K562 (cell line): ENCODE results near the gene MC1R. TPM values are rescaled to one million over a fixed set of nuclear protein-coding genes. Genes with fewer than 3 reads are reported as not detected.
A peak's percentile ranks its signal among the peaks of the same experiment; 100 is the strongest.

Experiments used
- BRD4 ChIP-seq: fragments of 200-600 bp; sonication (generic); IDR thresholded peaks from 2 replicates; pipeline ENCODE4 v1.6.1; 2017; ENCODE audit warnings: inconsistent platforms
- CREB1 ChIP-seq, 2 experiments: sonication (generic) in 1 of 2; formaldehyde crosslinking in 1 of 2; IDR thresholded peaks; 2 replicates each; pipeline versions ENCODE4 v1.6.1 to v1.8.0; 2012 to 2022; ENCODE audit warnings: inconsistent platforms in 1 of 2, mild to moderate bottlenecking in 1 of 2, missing genetic modification reagents in 1 of 2, moderate library complexity in 1 of 2
- CTCFL ChIP-seq: IDR thresholded peaks from 2 replicates; pipeline ENCODE4 v1.6.1; 2011; ENCODE audit warnings: borderline replicate concordance, low read depth, mild to moderate bottlenecking, moderate library complexity, low read length; ENCODE audit not compliant: insufficient read depth, poor library complexity, severe bottlenecking
- E2F6 ChIP-seq, 2 experiments: IDR thresholded peaks; 2 replicates each; pipeline ENCODE4 v1.6.1; 2011; ENCODE audit warnings: borderline replicate concordance in 1 of 2, control low read depth in 1 of 2, low read depth in 1 of 2, low read length in 1 of 2, mild to moderate bottlenecking in 1 of 2, mixed read lengths in 1 of 2, moderate library complexity in 1 of 2; ENCODE audit not compliant: insufficient read depth in 1 of 2, insufficient read length in 1 of 2, poor library complexity in 1 of 2, severe bottlenecking in 1 of 2; ENCODE audit errors: extremely low read depth in 1 of 2
- MED1 ChIP-seq: sonication (generic); formaldehyde crosslinking; IDR thresholded peaks from 2 replicates; pipeline ENCODE4 v1.8.1; 2023; ENCODE audit warnings: missing genetic modification reagents, borderline replicate concordance
- SMAD1 ChIP-seq: fragments of 150-350 bp; IDR thresholded peaks from 2 replicates; pipeline ENCODE4 v1.6.1; 2014; ENCODE audit warnings: low read length, low read depth; ENCODE audit not compliant: partially characterized antibody
- SREBF2 ChIP-seq: sonication (generic); formaldehyde crosslinking; IDR thresholded peaks from 2 replicates; pipeline ENCODE4 v1.4.0; 2020; ENCODE audit warnings: mild to moderate bottlenecking, missing genetic modification reagents
- TAF1 ChIP-seq: IDR thresholded peaks from 2 replicates; pipeline ENCODE4 v1.6.1; 2011; ENCODE audit warnings: mild to moderate bottlenecking, low read length, moderate library complexity; ENCODE audit not compliant: insufficient read depth, control insufficient read depth, severe bottlenecking; ENCODE audit errors: extremely low read depth
- ZNF23 ChIP-seq: fragments of 250-450 bp; sonication (Bioruptor Pico); IDR thresholded peaks from 2 replicates; pipeline ENCODE4 v1.4.0; 2020; ENCODE audit warnings: mild to moderate bottlenecking
- polyA plus RNA-seq, 8 experiments: library from polyadenylated mRNA; depleted of rRNA in 4 of 8; stranded (reverse) in 5 of 8; unstranded in 3 of 8; fragments of >200 nt; fragmentation: Nextera tagmentation in 2 of 8; fragmentation: Illumina TruSeq in 1 of 8; extraction: Ambion mirVana in 2 of 8; extraction: Trizol in 1 of 8; gene quantifications; 2 replicates each; pipeline versions ENCODE4 v1.2.1 to v1.2.3, GENCODE V29; 2011 to 2014; ENCODE audit warnings: inconsistent platforms in 1 of 8, missing spikeins in 1 of 8
- total RNA-seq, 7 experiments: library from RNA; depleted of rRNA in 6 of 7; stranded (reverse); fragments of >200 nt in 6 of 7; fragmentation: Illumina TruSeq in 2 of 7; extraction: Trizol in 2 of 7; gene quantifications; 2 replicates each; pipeline versions ENCODE4 v1.2.1 to v1.2.3, GENCODE V29; 2011 to 2021; ENCODE audit warnings: low replicate concordance in 1 of 7
- TF ChIP-seq, protein P1 (sequence below), 3 experiments: IDR thresholded peaks in 2 of 3; conservative IDR thresholded peaks in 1 of 3; 2 replicates each; pipeline ENCODE4 v1.5.1; 2011 to 2012; ENCODE audit warnings: low read length in 3 of 3, mild to moderate bottlenecking in 3 of 3, control low read depth in 2 of 3, improper control_type of control experiment in 1 of 3, inconsistent platforms in 1 of 3, low read depth in 1 of 3, mixed read lengths in 1 of 3, moderate library complexity in 1 of 3; ENCODE audit not compliant: insufficient read depth in 2 of 3
- TF ChIP-seq, protein P2 (sequence below): sonication (generic); formaldehyde crosslinking; IDR thresholded peaks from 2 replicates; pipeline ENCODE4 v1.9.0; 2022; ENCODE audit warnings: mild to moderate bottlenecking, missing genetic modification reagents
- TF ChIP-seq, protein P3 (sequence below): sonication (generic); formaldehyde crosslinking; IDR thresholded peaks from 2 replicates; pipeline ENCODE4 v1.8.0; 2023; ENCODE audit warnings: mild to moderate bottlenecking, missing genetic modification reagents

Gene MC1R
- total and polyA plus RNA-seq, 9 of the 15 experiments (the other 6 are each of a cell fraction or from before 2014, with no cell fraction given): 0.14 to 5.3 (median 2.5) TPM; not detected in 1

- TF ChIP-seq, protein P1, sequence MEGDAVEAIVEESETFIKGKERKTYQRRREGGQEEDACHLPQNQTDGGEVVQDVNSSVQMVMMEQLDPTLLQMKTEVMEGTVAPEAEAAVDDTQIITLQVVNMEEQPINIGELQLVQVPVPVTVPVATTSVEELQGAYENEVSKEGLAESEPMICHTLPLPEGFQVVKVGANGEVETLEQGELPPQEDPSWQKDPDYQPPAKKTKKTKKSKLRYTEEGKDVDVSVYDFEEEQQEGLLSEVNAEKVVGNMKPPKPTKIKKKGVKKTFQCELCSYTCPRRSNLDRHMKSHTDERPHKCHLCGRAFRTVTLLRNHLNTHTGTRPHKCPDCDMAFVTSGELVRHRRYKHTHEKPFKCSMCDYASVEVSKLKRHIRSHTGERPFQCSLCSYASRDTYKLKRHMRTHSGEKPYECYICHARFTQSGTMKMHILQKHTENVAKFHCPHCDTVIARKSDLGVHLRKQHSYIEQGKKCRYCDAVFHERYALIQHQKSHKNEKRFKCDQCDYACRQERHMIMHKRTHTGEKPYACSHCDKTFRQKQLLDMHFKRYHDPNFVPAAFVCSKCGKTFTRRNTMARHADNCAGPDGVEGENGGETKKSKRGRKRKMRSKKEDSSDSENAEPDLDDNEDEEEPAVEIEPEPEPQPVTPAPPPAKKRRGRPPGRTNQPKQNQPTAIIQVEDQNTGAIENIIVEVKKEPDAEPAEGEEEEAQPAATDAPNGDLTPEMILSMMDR (IDR thresholded peaks at IDR 0.05 in 2 of 3, conservative IDR thresholded peaks at IDR 0.05 in 1 of 3; ENCODE audit: insufficient read depth in 2 of 3, low read depth in 1 of 3, low read length in 3 of 3): peak; percentile 71 to 84 (median 80)
- TF ChIP-seq SMAD1 (peak; percentile 44), ZNF23 (no peak), CREB1 (IDR thresholded peaks at IDR 0.05) (no peak), CREB1 (CRISPR knock-in tag; IDR thresholded peaks at IDR 0.05) (no peak), TAF1 (no peak), BRD4 (no peak), CTCFL (peak; percentile 49), SREBF2 (CRISPR knock-in tag) (no peak), MED1 (CRISPR knock-in tag) (no peak), E2F6 (IDR thresholded peaks at IDR 0.05; ENCODE audit: borderline replicate concordance in 1 of 2, extremely low read depth in 1 of 2, insufficient read depth in 1 of 2, insufficient read length in 1 of 2, low read depth in 1 of 2, low read length in 1 of 2, poor library complexity in 1 of 2, severe bottlenecking in 1 of 2) (peak in 1 of 2 experiments; percentile 84)
- TF ChIP-seq, protein P2, sequence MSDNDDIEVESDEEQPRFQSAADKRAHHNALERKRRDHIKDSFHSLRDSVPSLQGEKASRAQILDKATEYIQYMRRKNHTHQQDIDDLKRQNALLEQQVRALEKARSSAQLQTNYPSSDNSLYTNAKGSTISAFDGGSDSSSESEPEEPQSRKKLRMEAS (CRISPR knock-in tag): peak; percentile 66
- TF ChIP-seq, protein P3, sequence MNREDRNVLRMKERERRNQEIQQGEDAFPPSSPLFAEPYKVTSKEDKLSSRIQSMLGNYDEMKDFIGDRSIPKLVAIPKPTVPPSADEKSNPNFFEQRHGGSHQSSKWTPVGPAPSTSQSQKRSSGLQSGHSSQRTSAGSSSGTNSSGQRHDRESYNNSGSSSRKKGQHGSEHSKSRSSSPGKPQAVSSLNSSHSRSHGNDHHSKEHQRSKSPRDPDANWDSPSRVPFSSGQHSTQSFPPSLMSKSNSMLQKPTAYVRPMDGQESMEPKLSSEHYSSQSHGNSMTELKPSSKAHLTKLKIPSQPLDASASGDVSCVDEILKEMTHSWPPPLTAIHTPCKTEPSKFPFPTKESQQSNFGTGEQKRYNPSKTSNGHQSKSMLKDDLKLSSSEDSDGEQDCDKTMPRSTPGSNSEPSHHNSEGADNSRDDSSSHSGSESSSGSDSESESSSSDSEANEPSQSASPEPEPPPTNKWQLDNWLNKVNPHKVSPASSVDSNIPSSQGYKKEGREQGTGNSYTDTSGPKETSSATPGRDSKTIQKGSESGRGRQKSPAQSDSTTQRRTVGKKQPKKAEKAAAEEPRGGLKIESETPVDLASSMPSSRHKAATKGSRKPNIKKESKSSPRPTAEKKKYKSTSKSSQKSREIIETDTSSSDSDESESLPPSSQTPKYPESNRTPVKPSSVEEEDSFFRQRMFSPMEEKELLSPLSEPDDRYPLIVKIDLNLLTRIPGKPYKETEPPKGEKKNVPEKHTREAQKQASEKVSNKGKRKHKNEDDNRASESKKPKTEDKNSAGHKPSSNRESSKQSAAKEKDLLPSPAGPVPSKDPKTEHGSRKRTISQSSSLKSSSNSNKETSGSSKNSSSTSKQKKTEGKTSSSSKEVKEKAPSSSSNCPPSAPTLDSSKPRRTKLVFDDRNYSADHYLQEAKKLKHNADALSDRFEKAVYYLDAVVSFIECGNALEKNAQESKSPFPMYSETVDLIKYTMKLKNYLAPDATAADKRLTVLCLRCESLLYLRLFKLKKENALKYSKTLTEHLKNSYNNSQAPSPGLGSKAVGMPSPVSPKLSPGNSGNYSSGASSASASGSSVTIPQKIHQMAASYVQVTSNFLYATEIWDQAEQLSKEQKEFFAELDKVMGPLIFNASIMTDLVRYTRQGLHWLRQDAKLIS: no peak
Measured at GRCh38 chr16:89918453-89919347, at the start of gene MC1R (continued).
